Ovary (tissue), 9 donors: ENCODE results near the gene MOBP. TPM values are rescaled to one million over a fixed set of nuclear protein-coding genes. Genes with fewer than 3 reads are reported as not detected.

Source experiments
- DNase-seq, 5 donors: peaks; one replicate each; pipeline ENCODE4 v3.0.0-alpha.2; 2019 to 2020
- H3K27ac ChIP-seq, 2 donors: fragments of 200-600 bp; one replicate each; pipeline versions ENCODE4 v1.5.1 to v1.8.0; 2019 to 2022
- H3K27me3 ChIP-seq: fragments of 200-600 bp; one replicate; pipeline ENCODE4 v1.8.0; 2022
- H3K36me3 ChIP-seq: fragments of 200-600 bp; sonication (generic); one replicate; pipeline ENCODE4 v1.5.1; 2019
- H3K4me1 ChIP-seq: one replicate; pipeline ENCODE4 v1.8.1; 2013; ENCODE audit warnings: mild to moderate bottlenecking, moderate library complexity; ENCODE audit not compliant: insufficient read depth
- H3K4me3 ChIP-seq: fragments of 200-600 bp; sonication (generic); one replicate; pipeline ENCODE4 v1.5.1; 2017
- H3K9me3 ChIP-seq, 2 donors: fragments of 200-600 bp in 1 of 2; sonication (generic) in 1 of 2; one replicate each; pipeline versions ENCODE4 v1.5.1 to v1.8.1; 2013 to 2019; ENCODE audit warnings: mild to moderate bottlenecking in 1 of 2, moderate library complexity in 1 of 2
- CTCF ChIP-seq, 3 donors: fragments of 450-650 bp in 2 of 3; fragments of 200-600 bp in 1 of 3; IDR thresholded peaks; one replicate each; pipeline versions ENCODE4 v1.5.1 to v1.8.0; 2016 to 2022; ENCODE audit warnings: antibody characterized with exemption in 3 of 3, mild to moderate bottlenecking in 1 of 3
- EP300 ChIP-seq: sonication (generic); formaldehyde crosslinking; IDR thresholded peaks from one replicate; pipeline ENCODE4 v1.6.1; 2017; ENCODE audit warnings: antibody characterized with exemption
- POLR2A ChIP-seq: fragments of 450-650 bp; IDR thresholded peaks from one replicate; pipeline ENCODE4 v1.6.1; 2017; ENCODE audit warnings: antibody characterized with exemption, mild to moderate bottlenecking, moderate library complexity
- WGBS, 3 donors: extraction: QIAGEN DNeasy Blood & Tissue Kit in 1 of 3; methylation state at CpG; one replicate each; pipeline versions ENCODE4 v1.1.5 to v1.1.7; 2013 to 2017; 5-methylcytosine and 5-hydroxymethylcytosine counted together
- intact Hi-C, 4 donors: fragments of 100-400 bp; cut with DNase I; formaldehyde crosslinking; loops; one replicate each; pipeline versions ENCODE4 v1.11.0 to v1.15.1; 2022 to 2023
- polyA plus RNA-seq, 2 donors: library from polyadenylated mRNA; stranded (reverse); fragments of 200-250 nt in 1 of 2; fragments of 350-450 nt in 1 of 2; fragmentation: Illumina TruSeq in 1 of 2; extraction: RNeasy Lipid Tissue Mini Kit (QIAGEN cat#74804) in 1 of 2; gene quantifications; one replicate each; pipeline ENCODE4 v1.2.3, GENCODE V29; 2013 to 2014
- total RNA-seq, 7 donors: library from RNA; depleted of rRNA in 2 of 7; stranded (reverse); fragments of >200 nt in 2 of 7; fragmentation: NEBNext Ultra II Directional in 3 of 7; extraction: Animal tissue kit (Norgen Biotek cat#: 25700) in 3 of 7; gene quantifications; one replicate each; pipeline versions ENCODE4 v1.1.0 to v1.2.4, GENCODE V29; 2016 to 2023
- donor health status: DM: no; HTN: no; CAD: no; lungs with moderate emphysema.
- donor health status: DM: no; HTN: no; CAD: no.
- donor health status: Bipolar disorder and iron deficiency.
- donor health status: DM: yes; HTN: yes; CAD: no.
- donor health status: DM: no; HTN: no; CAD: no.
- donor health status: DM: yes; HTN: yes; CAD: no.

MOBP gene
- total and polyA plus RNA-seq, 9 donors: 0.07 to 1.0 (median 0.23) TPM; not detected in 1

GRCh38 chr3:39550354-39551051 is 83.0 kb downstream of the MOBP start:
- no peak for DNase-seq
- TF ChIP-seq EP300: no peak
- no peak for TF ChIP-seq POLR2A
- no peak for TF ChIP-seq CTCF (IDR thresholded peaks at IDR 0.05)
- no peak overlapping the region for H3K4me3 ChIP-seq
- no peaks in the 10 kb centered on the region for H3K27me3 ChIP-seq
- 72 to 74% (median 73%) methylated on average over 8 of the region's 8 CpGs for WGBS, 3 donors
- H3K36me3 ChIP-seq: no peaks in the 10 kb centered on the region
- intact Hi-C loops: no loop called here
- H3K27ac ChIP-seq: no peak overlapping the region
- no peaks in the 10 kb centered on the region for H3K4me1 ChIP-seq
- H3K9me3 ChIP-seq: no peaks in the 10 kb centered on the region

Other genes with a start within 250 kb of the MOBP start
- 1 to 10 TPM in 4 of 7 donors, under 1 TPM in 3; 0.12 to 5.5 (median 1.3) TPM for gene CX3CR1, start 187.6 kb upstream of the MOBP start, total RNA-seq
- gene CX3CR1, start 187.6 kb upstream of the MOBP start, polyA plus RNA-seq: 1 to 10 TPM in 1 of 2 donors, under 1 TPM in 1; 0.29 to 8.4 TPM
- not detected for gene CCR8, start 138.0 kb upstream of the MOBP start, total RNA-seq
- under 1 TPM in 1 of 2 donors, not detected in 1; 0.23 TPM for gene CCR8, start 138.0 kb upstream of the MOBP start, polyA plus RNA-seq
- 10 to 100 TPM; 28.8 to 38.6 (median 33.9) TPM for gene SLC25A38, start 84.3 kb upstream of the MOBP start, total RNA-seq
- gene SLC25A38, start 84.3 kb upstream of the MOBP start, polyA plus RNA-seq: 10 to 100 TPM; 48.1 to 70.5 TPM
- gene RPSA, start 61.0 kb upstream of the MOBP start, total RNA-seq: 1,000 to 10,000 TPM; 1,337 to 2,779 (median 1,617) TPM
- 1,000 to 10,000 TPM; 1,695 to 2,321 TPM for gene RPSA, start 61.0 kb upstream of the MOBP start, polyA plus RNA-seq